Liver (tissue), 9 donors: ENCODE measurements around the gene TGM5. TPM values are rescaled to one million over a fixed set of nuclear protein-coding genes. Genes with fewer than 3 reads are reported as not detected.

Experiments
- DNase-seq: peaks from one replicate; pipeline ENCODE4 v3.0.0-alpha.2; 2017; ENCODE audit warnings: low spot score
- H3K27ac ChIP-seq, 2 donors: one replicate each; pipeline ENCODE4 v1.7.0; 2013; ENCODE audit warnings: inconsistent platforms in 2 of 2, low read length in 2 of 2, control low read depth in 1 of 2, low read depth in 1 of 2, mild to moderate bottlenecking in 1 of 2
- H3K27me3 ChIP-seq, 4 donors: one replicate each; pipeline versions ENCODE4 v1.6.1 to v1.7.0; 2013; ENCODE audit warnings: low read length in 3 of 4, inconsistent platforms in 1 of 4, mild to moderate bottlenecking in 1 of 4, moderate library complexity in 1 of 4; ENCODE audit not compliant: control insufficient read depth in 4 of 4, insufficient read depth in 4 of 4
- H3K36me3 ChIP-seq, 4 donors: one replicate each; pipeline versions ENCODE4 v1.6.1 to v1.7.0; 2013; ENCODE audit warnings: low read length in 3 of 4, mild to moderate bottlenecking in 3 of 4, low read depth in 1 of 4, moderate library complexity in 1 of 4; ENCODE audit not compliant: control insufficient read depth in 4 of 4, insufficient read depth in 3 of 4
- H3K4me1 ChIP-seq, 4 donors: one replicate each; pipeline versions ENCODE4 v1.6.1 to v1.7.0; 2013; ENCODE audit warnings: low read length in 3 of 4, mild to moderate bottlenecking in 3 of 4, moderate library complexity in 1 of 4; ENCODE audit not compliant: control insufficient read depth in 4 of 4, insufficient read depth in 4 of 4
- H3K4me3 ChIP-seq, 3 donors: one replicate each; pipeline versions ENCODE4 v1.6.1 to v1.7.0; 2013; ENCODE audit warnings: low read length in 3 of 3, control low read depth in 1 of 3, low read depth in 1 of 3, mild to moderate bottlenecking in 1 of 3
- H3K9ac ChIP-seq, 2 donors: one replicate each; pipeline ENCODE4 v1.7.0; 2013; ENCODE audit warnings: low read length in 2 of 2, mild to moderate bottlenecking in 2 of 2, moderate library complexity in 2 of 2, control low read depth in 1 of 2, low read depth in 1 of 2
- H3K9me3 ChIP-seq, 4 donors: one replicate each; pipeline versions ENCODE4 v1.6.1 to v1.7.0; 2013; ENCODE audit warnings: low read length in 3 of 4; ENCODE audit not compliant: control insufficient read depth in 4 of 4
- EGR1 ChIP-seq, 2 donors: IDR thresholded peaks; 2 replicates each; pipeline ENCODE4 v1.6.1; 2016 to 2018; ENCODE audit warnings: antibody characterized with exemption in 2 of 2, low read depth in 2 of 2
- FOXA1 ChIP-seq: IDR thresholded peaks from 2 replicates; pipeline ENCODE4 v1.6.1; 2016; ENCODE audit warnings: antibody characterized with exemption
- FOXA2 ChIP-seq: IDR thresholded peaks from 2 replicates; pipeline ENCODE4 v1.6.1; 2016; ENCODE audit warnings: antibody characterized with exemption
- GABPA ChIP-seq, 2 donors: IDR thresholded peaks in 1 of 2; conservative IDR thresholded peaks in 1 of 2; 2 replicates each; pipeline ENCODE4 v1.6.1; 2016; ENCODE audit warnings: antibody characterized with exemption in 2 of 2, mild to moderate bottlenecking in 1 of 2, moderate library complexity in 1 of 2
- HNF4A ChIP-seq, 2 donors: conservative IDR thresholded peaks; 2 replicates each; pipeline ENCODE4 v1.6.1; 2016; ENCODE audit warnings: antibody characterized with exemption in 2 of 2, mild to moderate bottlenecking in 2 of 2
- HNF4G ChIP-seq: IDR thresholded peaks from 2 replicates; pipeline ENCODE4 v1.6.1; 2016; ENCODE audit warnings: antibody characterized with exemption
- JUND ChIP-seq, 2 donors: IDR thresholded peaks; 2 replicates each; pipeline ENCODE4 v1.6.1; 2016; ENCODE audit warnings: antibody characterized with exemption in 2 of 2
- NR2F2 ChIP-seq: IDR thresholded peaks from 2 replicates; pipeline ENCODE4 v1.6.1; 2016; ENCODE audit warnings: antibody characterized with exemption
- RAD21 ChIP-seq, 2 donors: IDR thresholded peaks; 2 replicates each; pipeline ENCODE4 v1.6.1; 2016; ENCODE audit warnings: antibody characterized with exemption in 2 of 2, mild to moderate bottlenecking in 2 of 2
- RXRA ChIP-seq, 2 donors: IDR thresholded peaks; 2 replicates each; pipeline ENCODE4 v1.6.1; 2017 to 2018; ENCODE audit warnings: antibody characterized with exemption in 2 of 2, mild to moderate bottlenecking in 1 of 2
- SP1 ChIP-seq: IDR thresholded peaks from 2 replicates; pipeline ENCODE4 v1.6.1; 2018; ENCODE audit warnings: antibody characterized with exemption, mild to moderate bottlenecking
- TAF1 ChIP-seq: conservative IDR thresholded peaks from 2 replicates; pipeline ENCODE4 v1.6.1; 2016; ENCODE audit warnings: antibody characterized with exemption, mild to moderate bottlenecking
- YY1 ChIP-seq: IDR thresholded peaks from 2 replicates; pipeline ENCODE4 v1.6.1; 2016; ENCODE audit warnings: antibody characterized with exemption, mild to moderate bottlenecking
- WGBS: extraction: QIAGEN DNeasy Blood & Tissue Kit; methylation state at CpG from one replicate; pipeline ENCODE4 v1.1.7; 2013; 5-methylcytosine and 5-hydroxymethylcytosine counted together
- polyA plus RNA-seq, 2 donors: library from polyadenylated mRNA; stranded (reverse) in 1 of 2; unstranded in 1 of 2; fragments of 200-250 nt in 1 of 2; fragments of >200 nt in 1 of 2; fragmentation: Nextera tagmentation in 1 of 2; extraction: Ambion mirVana in 1 of 2; gene quantifications; one replicate each; pipeline versions ENCODE4 v1.2.1 to v1.2.3, GENCODE V29; 2013 to 2015
- total RNA-seq, 2 donors: library from RNA; depleted of rRNA; stranded (reverse); fragments of >200 nt; gene quantifications; one replicate each; pipeline ENCODE4 v1.2.3, GENCODE V29; 2014
- TF ChIP-seq, protein P1 (sequence below): IDR thresholded peaks from 2 replicates; pipeline ENCODE4 v1.6.1; 2016; ENCODE audit warnings: antibody characterized with exemption
- TF ChIP-seq, protein P2 (sequence below): IDR thresholded peaks from 2 replicates; pipeline ENCODE4 v1.6.1; 2016; ENCODE audit warnings: antibody characterized with exemption
- TF ChIP-seq, protein P3 (sequence below): fragments of 150-350 bp; IDR thresholded peaks from 2 replicates; pipeline ENCODE4 v1.5.1; 2017; ENCODE audit warnings: improper control_type of control experiment, low read depth, low read length; ENCODE audit not compliant: missing input control
- TF ChIP-seq, protein P4 (sequence below): IDR thresholded peaks from 2 replicates; pipeline ENCODE4 v1.6.1; 2016; ENCODE audit warnings: antibody characterized with exemption, mild to moderate bottlenecking
- TF ChIP-seq, protein P5 (sequence below): IDR thresholded peaks from 2 replicates; pipeline ENCODE4 v1.6.1; 2016; ENCODE audit warnings: antibody characterized with exemption
- donor health status: healthy.
- donor health status: healthy.
- donor health status: healthy.
- donor health status: healthy.
- donor health status: healthy.

Gene TGM5
- total and polyA plus RNA-seq, 4 donors: not detected

DNA sequence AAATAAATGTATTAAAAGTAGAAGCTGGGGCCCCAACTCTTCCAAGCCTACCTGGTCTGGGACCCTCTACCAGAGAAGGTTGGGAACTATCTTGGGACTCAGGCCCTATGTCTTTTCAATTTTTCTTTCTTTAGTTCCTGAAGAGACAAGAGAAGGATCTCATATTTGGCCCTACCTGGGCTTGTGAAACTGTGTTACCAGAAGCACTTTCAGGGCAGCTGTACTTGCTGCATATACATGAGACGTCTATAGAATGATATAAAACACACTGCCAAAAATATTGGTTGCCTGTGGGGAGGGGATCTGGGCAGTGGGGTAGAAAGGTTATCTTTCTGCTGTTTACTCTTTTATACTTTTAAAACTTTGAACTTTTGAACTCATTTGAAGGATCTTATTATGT lies 45.3 kb downstream of the TGM5 start:
- H3K27ac ChIP-seq: no peak overlapping the region
- H3K4me1 ChIP-seq: peaks cover 0 to 5% (median 0%) of the 10 kb centered on the region in 4 donors
- no peak overlapping the region for H3K4me3 ChIP-seq
- no peaks in the 10 kb centered on the region for H3K9me3 ChIP-seq
- no peak for TF ChIP-seq HNF4A (conservative IDR thresholded peaks at IDR 0.05)
- TF ChIP-seq SP1: no peak
- TF ChIP-seq NR2F2: no peak
- TF ChIP-seq, protein P1, sequence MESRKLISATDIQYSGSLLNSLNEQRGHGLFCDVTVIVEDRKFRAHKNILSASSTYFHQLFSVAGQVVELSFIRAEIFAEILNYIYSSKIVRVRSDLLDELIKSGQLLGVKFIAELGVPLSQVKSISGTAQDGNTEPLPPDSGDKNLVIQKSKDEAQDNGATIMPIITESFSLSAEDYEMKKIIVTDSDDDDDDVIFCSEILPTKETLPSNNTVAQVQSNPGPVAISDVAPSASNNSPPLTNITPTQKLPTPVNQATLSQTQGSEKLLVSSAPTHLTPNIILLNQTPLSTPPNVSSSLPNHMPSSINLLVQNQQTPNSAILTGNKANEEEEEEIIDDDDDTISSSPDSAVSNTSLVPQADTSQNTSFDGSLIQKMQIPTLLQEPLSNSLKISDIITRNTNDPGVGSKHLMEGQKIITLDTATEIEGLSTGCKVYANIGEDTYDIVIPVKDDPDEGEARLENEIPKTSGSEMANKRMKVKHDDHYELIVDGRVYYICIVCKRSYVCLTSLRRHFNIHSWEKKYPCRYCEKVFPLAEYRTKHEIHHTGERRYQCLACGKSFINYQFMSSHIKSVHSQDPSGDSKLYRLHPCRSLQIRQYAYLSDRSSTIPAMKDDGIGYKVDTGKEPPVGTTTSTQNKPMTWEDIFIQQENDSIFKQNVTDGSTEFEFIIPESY: no peak
- TF ChIP-seq, protein P2, sequence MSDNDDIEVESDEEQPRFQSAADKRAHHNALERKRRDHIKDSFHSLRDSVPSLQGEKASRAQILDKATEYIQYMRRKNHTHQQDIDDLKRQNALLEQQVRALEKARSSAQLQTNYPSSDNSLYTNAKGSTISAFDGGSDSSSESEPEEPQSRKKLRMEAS: no peak
- no peak for TF ChIP-seq TAF1
- TF ChIP-seq, protein P3, sequence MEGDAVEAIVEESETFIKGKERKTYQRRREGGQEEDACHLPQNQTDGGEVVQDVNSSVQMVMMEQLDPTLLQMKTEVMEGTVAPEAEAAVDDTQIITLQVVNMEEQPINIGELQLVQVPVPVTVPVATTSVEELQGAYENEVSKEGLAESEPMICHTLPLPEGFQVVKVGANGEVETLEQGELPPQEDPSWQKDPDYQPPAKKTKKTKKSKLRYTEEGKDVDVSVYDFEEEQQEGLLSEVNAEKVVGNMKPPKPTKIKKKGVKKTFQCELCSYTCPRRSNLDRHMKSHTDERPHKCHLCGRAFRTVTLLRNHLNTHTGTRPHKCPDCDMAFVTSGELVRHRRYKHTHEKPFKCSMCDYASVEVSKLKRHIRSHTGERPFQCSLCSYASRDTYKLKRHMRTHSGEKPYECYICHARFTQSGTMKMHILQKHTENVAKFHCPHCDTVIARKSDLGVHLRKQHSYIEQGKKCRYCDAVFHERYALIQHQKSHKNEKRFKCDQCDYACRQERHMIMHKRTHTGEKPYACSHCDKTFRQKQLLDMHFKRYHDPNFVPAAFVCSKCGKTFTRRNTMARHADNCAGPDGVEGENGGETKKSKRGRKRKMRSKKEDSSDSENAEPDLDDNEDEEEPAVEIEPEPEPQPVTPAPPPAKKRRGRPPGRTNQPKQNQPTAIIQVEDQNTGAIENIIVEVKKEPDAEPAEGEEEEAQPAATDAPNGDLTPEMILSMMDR: no peak
- TF ChIP-seq RAD21 (IDR thresholded peaks at IDR 0.05): no peak
- no peak for TF ChIP-seq RXRA (IDR thresholded peaks at IDR 0.05)
- TF ChIP-seq FOXA1: no peak
- TF ChIP-seq, protein P4, sequence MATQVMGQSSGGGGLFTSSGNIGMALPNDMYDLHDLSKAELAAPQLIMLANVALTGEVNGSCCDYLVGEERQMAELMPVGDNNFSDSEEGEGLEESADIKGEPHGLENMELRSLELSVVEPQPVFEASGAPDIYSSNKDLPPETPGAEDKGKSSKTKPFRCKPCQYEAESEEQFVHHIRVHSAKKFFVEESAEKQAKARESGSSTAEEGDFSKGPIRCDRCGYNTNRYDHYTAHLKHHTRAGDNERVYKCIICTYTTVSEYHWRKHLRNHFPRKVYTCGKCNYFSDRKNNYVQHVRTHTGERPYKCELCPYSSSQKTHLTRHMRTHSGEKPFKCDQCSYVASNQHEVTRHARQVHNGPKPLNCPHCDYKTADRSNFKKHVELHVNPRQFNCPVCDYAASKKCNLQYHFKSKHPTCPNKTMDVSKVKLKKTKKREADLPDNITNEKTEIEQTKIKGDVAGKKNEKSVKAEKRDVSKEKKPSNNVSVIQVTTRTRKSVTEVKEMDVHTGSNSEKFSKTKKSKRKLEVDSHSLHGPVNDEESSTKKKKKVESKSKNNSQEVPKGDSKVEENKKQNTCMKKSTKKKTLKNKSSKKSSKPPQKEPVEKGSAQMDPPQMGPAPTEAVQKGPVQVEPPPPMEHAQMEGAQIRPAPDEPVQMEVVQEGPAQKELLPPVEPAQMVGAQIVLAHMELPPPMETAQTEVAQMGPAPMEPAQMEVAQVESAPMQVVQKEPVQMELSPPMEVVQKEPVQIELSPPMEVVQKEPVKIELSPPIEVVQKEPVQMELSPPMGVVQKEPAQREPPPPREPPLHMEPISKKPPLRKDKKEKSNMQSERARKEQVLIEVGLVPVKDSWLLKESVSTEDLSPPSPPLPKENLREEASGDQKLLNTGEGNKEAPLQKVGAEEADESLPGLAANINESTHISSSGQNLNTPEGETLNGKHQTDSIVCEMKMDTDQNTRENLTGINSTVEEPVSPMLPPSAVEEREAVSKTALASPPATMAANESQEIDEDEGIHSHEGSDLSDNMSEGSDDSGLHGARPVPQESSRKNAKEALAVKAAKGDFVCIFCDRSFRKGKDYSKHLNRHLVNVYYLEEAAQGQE: no peak
- TF ChIP-seq, protein P5, sequence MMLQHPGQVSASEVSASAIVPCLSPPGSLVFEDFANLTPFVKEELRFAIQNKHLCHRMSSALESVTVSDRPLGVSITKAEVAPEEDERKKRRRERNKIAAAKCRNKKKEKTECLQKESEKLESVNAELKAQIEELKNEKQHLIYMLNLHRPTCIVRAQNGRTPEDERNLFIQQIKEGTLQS: no peak
- no peak for TF ChIP-seq YY1
- no peak for TF ChIP-seq HNF4G
- no peak for TF ChIP-seq EGR1 (IDR thresholded peaks at IDR 0.05; ENCODE audit: low read depth in 2 of 2)
- TF ChIP-seq GABPA (IDR thresholded peaks at IDR 0.05 in 1 of 2, conservative IDR thresholded peaks at IDR 0.05 in 1 of 2): no peak
- no peak for TF ChIP-seq JUND (IDR thresholded peaks at IDR 0.05)
- no peak for TF ChIP-seq FOXA2
- H3K27me3 ChIP-seq: peaks cover 0 to 2% (median 0%) of the 10 kb centered on the region in 4 donors
- no peak for DNase-seq
- 49% methylated on average over 1 of the region's 1 CpG for WGBS
- H3K9ac ChIP-seq: no peak overlapping the region
- H3K36me3 ChIP-seq: no peaks in the 10 kb centered on the region
